Measurements from ENCODE around the gene ATP2B1.

Gene ATP2B1

DNA sequence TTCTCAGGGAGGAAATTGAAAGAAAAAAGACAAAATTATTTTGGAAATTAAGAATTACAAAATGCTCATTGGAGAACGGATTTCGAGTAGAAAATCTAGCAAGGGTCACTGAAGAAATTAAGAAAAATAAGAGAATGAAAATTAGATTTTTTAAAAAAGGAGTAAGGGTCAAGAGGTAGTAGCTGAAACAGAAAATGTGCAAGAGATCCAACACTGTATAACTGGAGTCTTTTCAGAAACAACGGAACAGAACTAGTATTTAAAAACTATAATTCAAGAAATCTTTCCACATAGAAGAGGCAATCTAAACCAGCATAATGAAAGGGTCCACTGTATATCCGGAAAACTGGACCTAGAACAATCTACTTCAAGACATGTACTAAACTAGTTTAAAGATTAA, 28.2 kb downstream of the ATP2B1 start:
- H3K27ac ChIP-seq (ENCODE audit: low read depth, low read length): no peak overlapping the region
- H3K9ac ChIP-seq (ENCODE audit: low read depth in 1 of 2, low read length in 2 of 2): no peak overlapping the region
- no peaks in the 10 kb centered on the region for H3K27me3 ChIP-seq (ENCODE audit: control insufficient read depth in 1 of 2, insufficient read depth in 2 of 2, low read length in 2 of 2)
- H3K4me3 ChIP-seq (ENCODE audit: low read depth in 1 of 2, low read length in 2 of 2): no peak overlapping the region
- no peaks in the 10 kb centered on the region for H3K36me3 ChIP-seq (ENCODE audit: control insufficient read depth in 1 of 2, insufficient read depth in 2 of 2, low read length in 2 of 2)
- H3K4me1 ChIP-seq (ENCODE audit: control insufficient read depth in 1 of 2, insufficient read depth in 2 of 2, low read length in 2 of 2): peaks cover 0 to 11% of the 10 kb centered on the region in 2 donors
- H3K9me3 ChIP-seq (ENCODE audit: control insufficient read depth in 1 of 2, low read length in 2 of 2): peaks cover 6 to 20% of the 10 kb centered on the region in 2 donors

DNA sequence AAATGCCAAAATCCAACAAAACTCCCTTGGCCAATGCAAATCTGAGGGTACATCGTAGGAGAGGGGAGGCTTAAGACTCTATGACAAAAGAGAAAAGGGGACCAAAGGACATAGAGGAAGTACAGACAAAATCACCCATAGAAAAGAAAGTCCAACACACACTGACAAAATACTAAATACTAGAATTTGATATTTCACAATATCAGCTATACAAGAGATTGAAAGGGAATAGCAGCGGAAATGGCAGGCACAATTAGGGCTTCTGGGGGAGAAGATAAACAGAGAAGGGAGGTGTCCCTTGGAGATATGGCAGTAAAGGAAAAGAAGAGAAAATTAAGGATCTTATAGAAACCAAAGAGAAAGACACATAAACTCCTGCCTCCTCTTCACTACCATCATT, 29.0 kb downstream of the ATP2B1 start:
- H3K9me3 ChIP-seq (ENCODE audit: control insufficient read depth in 1 of 2, low read length in 2 of 2): peaks cover 6 to 20% of the 10 kb centered on the region in 2 donors
- no peak overlapping the region for H3K4me3 ChIP-seq (ENCODE audit: low read depth in 1 of 2, low read length in 2 of 2)
- no peaks in the 10 kb centered on the region for H3K36me3 ChIP-seq (ENCODE audit: control insufficient read depth in 1 of 2, insufficient read depth in 2 of 2, low read length in 2 of 2)
- no peak overlapping the region for H3K27ac ChIP-seq (ENCODE audit: low read depth, low read length)
- H3K4me1 ChIP-seq (ENCODE audit: control insufficient read depth in 1 of 2, insufficient read depth in 2 of 2, low read length in 2 of 2): peaks cover 0 to 11% of the 10 kb centered on the region in 2 donors
- no peaks in the 10 kb centered on the region for H3K27me3 ChIP-seq (ENCODE audit: control insufficient read depth in 1 of 2, insufficient read depth in 2 of 2, low read length in 2 of 2)
- no peak overlapping the region for H3K9ac ChIP-seq (ENCODE audit: low read depth in 1 of 2, low read length in 2 of 2)

DNA sequence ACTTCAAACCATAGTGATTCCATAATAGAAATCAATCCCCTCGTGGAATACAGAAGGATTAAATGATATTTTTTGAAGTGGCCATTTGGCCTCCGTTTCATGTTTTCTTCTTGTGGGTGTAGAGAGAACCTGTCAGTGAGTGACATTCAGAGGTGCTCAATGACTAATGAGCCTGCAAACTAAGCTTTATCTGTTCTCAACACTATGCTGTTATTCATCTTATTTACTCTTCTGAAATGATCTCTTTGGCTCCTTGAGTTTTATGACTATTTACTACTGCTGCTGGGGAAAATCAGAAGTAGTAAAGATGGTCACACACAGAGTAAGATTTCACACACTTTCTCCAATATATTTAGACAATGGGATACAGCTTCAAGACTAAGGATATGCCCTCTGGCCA, 30.4 kb downstream of the ATP2B1 start:
- H3K27me3 ChIP-seq (ENCODE audit: control insufficient read depth in 1 of 2, insufficient read depth in 2 of 2, low read length in 2 of 2): no peaks in the 10 kb centered on the region

DNA sequence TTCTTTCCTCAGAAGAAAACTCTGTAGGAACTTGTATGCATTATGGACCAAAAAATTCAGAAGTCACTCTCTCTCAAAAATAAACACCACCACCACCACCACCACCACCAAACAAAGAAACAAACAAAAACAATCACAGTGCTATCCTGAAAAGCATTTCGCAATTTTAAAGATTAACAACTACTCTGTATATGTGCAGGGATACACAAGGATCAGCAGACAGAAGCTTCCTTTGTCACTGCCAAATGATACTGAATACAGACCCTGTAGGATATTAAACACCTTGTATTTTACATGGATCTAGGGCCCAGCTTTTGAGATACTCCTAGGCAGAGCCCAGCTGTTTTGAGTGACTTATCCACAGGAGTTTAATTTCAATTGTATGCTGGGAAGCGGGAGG, 31.7 kb downstream of the ATP2B1 start:
- Histone ChIP-seq H3K27me3 (ENCODE audit: control insufficient read depth in 1 of 2, insufficient read depth in 2 of 2, low read length in 2 of 2) (no peaks in the 10 kb centered on the region), H3K27ac (ENCODE audit: low read depth, low read length) (no peak overlapping the region)

More for the DNA sequence above, 30.4 kb downstream of the ATP2B1 start:
- peaks cover 6 to 20% of the 10 kb centered on the region in 2 donors for H3K9me3 ChIP-seq (ENCODE audit: control insufficient read depth in 1 of 2, low read length in 2 of 2)
- no peak overlapping the region for H3K27ac ChIP-seq (ENCODE audit: low read depth, low read length)
- H3K36me3 ChIP-seq (ENCODE audit: control insufficient read depth in 1 of 2, insufficient read depth in 2 of 2, low read length in 2 of 2): no peaks in the 10 kb centered on the region
- peaks cover 0 to 14% of the 10 kb centered on the region in 2 donors for H3K4me1 ChIP-seq (ENCODE audit: control insufficient read depth in 1 of 2, insufficient read depth in 2 of 2, low read length in 2 of 2)
- H3K9ac ChIP-seq (ENCODE audit: low read depth in 1 of 2, low read length in 2 of 2): no peak overlapping the region
- H3K4me3 ChIP-seq (ENCODE audit: low read depth in 1 of 2, low read length in 2 of 2): no peak overlapping the region

DNA sequence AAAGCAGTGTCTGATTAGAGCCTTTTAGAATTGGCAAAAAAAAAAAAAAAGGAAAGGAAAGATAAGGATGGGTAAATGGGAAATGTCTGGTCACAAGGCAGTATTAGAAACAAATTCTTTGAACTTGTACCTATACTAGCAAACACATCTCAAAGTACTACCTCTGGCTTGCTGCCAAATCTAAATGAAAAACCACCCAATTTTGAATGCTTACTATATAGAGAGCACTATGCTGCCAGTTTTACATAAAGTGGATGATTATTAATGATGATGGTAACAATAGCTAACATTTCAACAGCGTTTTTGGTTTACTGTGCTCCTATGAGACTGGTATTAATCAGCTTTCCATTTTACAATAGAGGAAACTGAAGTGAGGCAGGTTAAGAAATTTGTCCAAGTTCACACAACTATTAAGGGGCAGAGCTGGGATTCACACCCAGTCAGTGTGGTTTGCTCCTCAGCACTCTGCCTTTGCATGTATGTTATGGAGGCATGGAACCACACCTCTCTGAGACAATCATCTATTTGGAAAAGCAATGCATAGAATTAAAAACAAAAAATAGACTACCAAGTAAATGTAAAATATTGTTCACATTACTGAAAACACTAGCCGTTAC, 34.2 kb downstream of the ATP2B1 start:
- Histone ChIP-seq H3K9ac (ENCODE audit: low read depth in 1 of 2, low read length in 2 of 2) (no peak overlapping the region), H3K4me3 (ENCODE audit: low read depth in 1 of 2, low read length in 2 of 2) (no peak overlapping the region), H3K27me3 (ENCODE audit: control insufficient read depth in 1 of 2, insufficient read depth in 2 of 2, low read length in 2 of 2) (no peaks in the 10 kb centered on the region), H3K4me1 (ENCODE audit: control insufficient read depth in 1 of 2, insufficient read depth in 2 of 2, low read length in 2 of 2) (peaks cover 0 to 14% of the 10 kb centered on the region in 2 donors), H3K9me3 (ENCODE audit: control insufficient read depth in 1 of 2, low read length in 2 of 2) (no peaks in the 10 kb centered on the region), H3K27ac (ENCODE audit: low read depth, low read length) (no peak overlapping the region), H3K36me3 (ENCODE audit: control insufficient read depth in 1 of 2, insufficient read depth in 2 of 2, low read length in 2 of 2) (no peaks in the 10 kb centered on the region)

More for the DNA sequence above, 31.7 kb downstream of the ATP2B1 start:
- Histone ChIP-seq H3K9ac (ENCODE audit: low read depth in 1 of 2, low read length in 2 of 2) (no peak overlapping the region), H3K36me3 (ENCODE audit: control insufficient read depth in 1 of 2, insufficient read depth in 2 of 2, low read length in 2 of 2) (no peaks in the 10 kb centered on the region), H3K4me1 (ENCODE audit: control insufficient read depth in 1 of 2, insufficient read depth in 2 of 2, low read length in 2 of 2) (peaks cover 0 to 14% of the 10 kb centered on the region in 2 donors), H3K9me3 (ENCODE audit: control insufficient read depth in 1 of 2, low read length in 2 of 2) (peaks cover 0 to 13% of the 10 kb centered on the region in 2 donors), H3K4me3 (ENCODE audit: low read depth in 1 of 2, low read length in 2 of 2) (no peak overlapping the region)

DNA sequence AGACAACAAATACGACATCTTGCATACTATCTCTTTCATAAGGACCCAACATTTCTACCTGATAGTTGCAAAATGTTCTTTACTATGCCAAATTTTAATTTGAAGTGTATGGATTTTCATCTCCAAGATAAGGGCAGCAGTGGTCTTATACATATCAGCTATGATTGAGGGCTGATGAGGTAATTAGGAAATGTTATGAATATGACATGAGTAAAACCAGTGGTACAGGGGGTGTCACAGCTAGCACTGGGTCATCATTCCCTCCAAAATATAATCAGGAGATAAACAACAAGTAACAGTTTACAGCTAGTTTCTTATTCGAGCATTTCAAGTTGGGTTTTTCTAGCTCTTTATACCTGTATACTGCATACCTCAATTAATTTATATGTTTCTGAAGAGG, 35.0 kb downstream of the ATP2B1 start:
- Histone ChIP-seq H3K36me3 (ENCODE audit: control insufficient read depth in 1 of 2, insufficient read depth in 2 of 2, low read length in 2 of 2) (no peaks in the 10 kb centered on the region), H3K4me3 (ENCODE audit: low read depth in 1 of 2, low read length in 2 of 2) (no peak overlapping the region), H3K4me1 (ENCODE audit: control insufficient read depth in 1 of 2, insufficient read depth in 2 of 2, low read length in 2 of 2) (peaks cover 0 to 13% of the 10 kb centered on the region in 2 donors), H3K9ac (ENCODE audit: low read depth in 1 of 2, low read length in 2 of 2) (no peak overlapping the region), H3K27ac (ENCODE audit: low read depth, low read length) (no peak overlapping the region), H3K27me3 (ENCODE audit: control insufficient read depth in 1 of 2, insufficient read depth in 2 of 2, low read length in 2 of 2) (no peaks in the 10 kb centered on the region), H3K9me3 (ENCODE audit: control insufficient read depth in 1 of 2, low read length in 2 of 2) (no peaks in the 10 kb centered on the region)

DNA sequence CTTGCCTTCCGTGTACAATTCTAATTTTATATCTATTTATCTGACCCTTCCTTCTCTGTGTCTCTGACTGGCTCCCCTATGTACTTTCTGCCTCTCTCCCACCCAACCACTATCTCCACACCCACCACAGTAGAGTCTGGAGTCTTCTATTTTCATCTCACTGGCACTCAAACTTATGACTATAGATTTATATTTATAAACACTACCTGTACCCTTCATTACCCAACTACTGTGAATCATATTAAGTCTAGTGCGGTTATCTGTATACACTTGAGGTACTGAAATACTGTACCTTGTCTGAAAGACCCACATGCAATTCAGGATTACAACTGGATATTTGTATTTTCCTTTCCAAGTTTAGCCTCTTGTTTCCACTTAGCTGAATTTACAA, 36.1 kb downstream of the ATP2B1 start:
- no peaks in the 10 kb centered on the region for H3K27me3 ChIP-seq (ENCODE audit: control insufficient read depth in 1 of 2, insufficient read depth in 2 of 2, low read length in 2 of 2)
- peaks cover 0 to 6% of the 10 kb centered on the region in 2 donors for H3K4me1 ChIP-seq (ENCODE audit: control insufficient read depth in 1 of 2, insufficient read depth in 2 of 2, low read length in 2 of 2)
- no peak overlapping the region for H3K9ac ChIP-seq (ENCODE audit: low read depth in 1 of 2, low read length in 2 of 2)
- no peaks in the 10 kb centered on the region for H3K9me3 ChIP-seq (ENCODE audit: control insufficient read depth in 1 of 2, low read length in 2 of 2)
- H3K27ac ChIP-seq (ENCODE audit: low read depth, low read length): no peak overlapping the region
- no peak overlapping the region for H3K4me3 ChIP-seq (ENCODE audit: low read depth in 1 of 2, low read length in 2 of 2)
- H3K36me3 ChIP-seq (ENCODE audit: control insufficient read depth in 1 of 2, insufficient read depth in 2 of 2, low read length in 2 of 2): no peaks in the 10 kb centered on the region

DNA sequence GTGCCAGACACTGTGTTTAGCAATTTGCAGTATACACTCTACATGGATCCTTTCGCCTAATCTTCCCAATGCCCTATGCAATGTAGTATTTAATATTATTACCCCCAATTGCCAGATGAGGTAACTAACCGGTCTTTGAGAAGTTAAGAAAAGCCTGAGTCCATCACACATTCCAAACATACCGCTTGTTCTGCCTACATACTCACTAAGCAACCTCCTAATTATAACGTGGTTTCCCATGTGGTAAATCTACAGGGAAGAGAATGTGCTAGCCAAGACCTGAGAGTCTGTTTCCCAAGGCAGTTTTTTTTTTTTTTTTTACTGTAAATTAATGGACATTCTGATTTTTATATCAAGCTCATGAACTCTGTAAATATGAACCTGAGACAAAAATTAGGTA, 37.2 kb downstream of the ATP2B1 start:
- Histone ChIP-seq H3K4me1 (ENCODE audit: control insufficient read depth in 1 of 2, insufficient read depth in 2 of 2, low read length in 2 of 2) (peaks cover 0 to 3% of the 10 kb centered on the region in 2 donors), H3K9me3 (ENCODE audit: control insufficient read depth in 1 of 2, low read length in 2 of 2) (no peaks in the 10 kb centered on the region), H3K9ac (ENCODE audit: low read depth in 1 of 2, low read length in 2 of 2) (no peak overlapping the region), H3K27me3 (ENCODE audit: control insufficient read depth in 1 of 2, insufficient read depth in 2 of 2, low read length in 2 of 2) (no peaks in the 10 kb centered on the region), H3K27ac (ENCODE audit: low read depth, low read length) (no peak overlapping the region), H3K4me3 (ENCODE audit: low read depth in 1 of 2, low read length in 2 of 2) (no peak overlapping the region), H3K36me3 (ENCODE audit: control insufficient read depth in 1 of 2, insufficient read depth in 2 of 2, low read length in 2 of 2) (no peaks in the 10 kb centered on the region)

DNA sequence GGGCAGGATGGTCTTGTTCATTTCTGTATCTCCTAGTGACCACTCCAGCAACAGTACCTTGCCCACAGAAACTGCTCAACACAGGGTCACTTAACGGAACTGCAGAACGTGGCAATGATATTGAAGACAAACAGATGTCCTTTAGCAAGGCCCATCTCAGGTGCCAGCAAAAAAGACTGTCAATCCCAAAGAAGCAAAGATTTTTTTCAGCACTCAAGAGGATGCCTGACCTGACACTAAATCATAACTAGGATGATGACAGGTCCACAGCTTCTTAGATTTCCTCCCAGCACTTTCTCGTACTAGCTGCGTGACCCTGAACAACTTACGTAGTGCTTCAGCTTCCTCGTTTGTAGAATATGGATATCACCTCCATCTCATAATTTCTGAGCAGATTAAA, 39.4 kb downstream of the ATP2B1 start:
- Histone ChIP-seq H3K9me3 (ENCODE audit: control insufficient read depth in 1 of 2, low read length in 2 of 2) (no peaks in the 10 kb centered on the region), H3K36me3 (ENCODE audit: control insufficient read depth in 1 of 2, insufficient read depth in 2 of 2, low read length in 2 of 2) (no peaks in the 10 kb centered on the region), H3K9ac (ENCODE audit: low read depth in 1 of 2, low read length in 2 of 2) (no peak overlapping the region), H3K27me3 (ENCODE audit: control insufficient read depth in 1 of 2, insufficient read depth in 2 of 2, low read length in 2 of 2) (no peaks in the 10 kb centered on the region), H3K4me3 (ENCODE audit: low read depth in 1 of 2, low read length in 2 of 2) (no peak overlapping the region), H3K4me1 (ENCODE audit: control insufficient read depth in 1 of 2, insufficient read depth in 2 of 2, low read length in 2 of 2) (peaks cover 0 to 5% of the 10 kb centered on the region in 2 donors), H3K27ac (ENCODE audit: low read depth, low read length) (no peak overlapping the region)

DNA sequence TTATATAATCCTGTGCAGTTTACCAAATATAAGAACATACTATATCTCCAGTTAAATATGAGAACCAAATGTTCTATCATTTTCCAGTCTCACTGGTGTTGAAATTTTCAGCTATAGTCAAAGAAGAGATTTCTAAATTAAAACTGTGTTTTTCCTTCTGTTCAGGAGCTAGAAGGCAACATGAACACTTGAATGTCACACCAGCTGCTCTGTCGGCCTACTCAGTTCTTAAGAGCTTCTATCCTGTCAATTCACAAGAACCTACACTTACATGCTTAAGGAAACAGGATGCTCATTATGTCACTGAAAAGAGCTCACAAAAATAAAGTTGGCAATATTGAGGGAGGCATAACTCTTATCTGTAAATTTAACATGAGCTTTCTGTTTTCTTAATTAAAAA, 43.1 kb downstream of the ATP2B1 start:
- Histone ChIP-seq H3K9me3 (ENCODE audit: control insufficient read depth in 1 of 2, low read length in 2 of 2) (no peaks in the 10 kb centered on the region), H3K27ac (ENCODE audit: low read depth, low read length) (no peak overlapping the region), H3K36me3 (ENCODE audit: control insufficient read depth in 1 of 2, insufficient read depth in 2 of 2, low read length in 2 of 2) (no peaks in the 10 kb centered on the region), H3K4me1 (ENCODE audit: control insufficient read depth in 1 of 2, insufficient read depth in 2 of 2, low read length in 2 of 2) (peaks cover 7 to 34% of the 10 kb centered on the region in 2 donors), H3K9ac (ENCODE audit: low read depth in 1 of 2, low read length in 2 of 2) (no peak overlapping the region), H3K4me3 (ENCODE audit: low read depth in 1 of 2, low read length in 2 of 2) (no peak overlapping the region), H3K27me3 (ENCODE audit: control insufficient read depth in 1 of 2, insufficient read depth in 2 of 2, low read length in 2 of 2) (no peaks in the 10 kb centered on the region)

Data from duodenal mucosa (tissue), 2 donors.